NCI-H748 treated with DMSO at 0.1 percent for 48 hours (cell line): ENCODE measurements around the gene POLR1B.
"Not testable (repeated sequence)": the region's sequence is repeated elsewhere in the genome, so short reads cannot be mapped to it uniquely, and the experiment has no call there.

Experiments used
- DNase-seq: peaks from one replicate; lab custom pipeline; 2025; lab: John Stamatoyannopoulos, UW

Gene POLR1B

GRCh38 chr2:112542123-112542983 lies at the start of gene POLR1B:
POLR1B (plus strand) TSS chr2:112542465; CDS start chr2:112542495, 30 bp downstream.
- DNase-seq, result peak; percentile 27

- no peak for DNase-seq
These were observed 49.2 kb upstream of the POLR1B start for GRCh38 chr2:112493048-112493447.

GRCh38 chr2:112493858-112494648 lies 48.2 kb upstream of the POLR1B start:
- DNase-seq, result no peak

- no peak for DNase-seq
These were observed 47.4 kb upstream of the POLR1B start for GRCh38 chr2:112494828-112495227.

GRCh38 chr2:112495878-112496277 lies 46.4 kb upstream of the POLR1B start:
- not testable (repeated sequence) for DNase-seq

GRCh38 chr2:112500850-112501484 lies 41.3 kb upstream of the POLR1B start:
- not testable (repeated sequence) for DNase-seq

GRCh38 chr2:112509239-112509998 lies 32.8 kb upstream of the POLR1B start:
- DNase-seq, result not testable (repeated sequence)

- DNase-seq, result no peak
These were observed 25.5 kb upstream of the POLR1B start for GRCh38 chr2:112516801-112517200.

GRCh38 chr2:112518807-112519206 lies 23.5 kb upstream of the POLR1B start:
- no peak for DNase-seq

- DNase-seq, result no peak
These were observed 22.8 kb upstream of the POLR1B start for GRCh38 chr2:112519506-112519905.

- DNase-seq, result no peak
These were observed 22.0 kb upstream of the POLR1B start for GRCh38 chr2:112520234-112520783.

GRCh38 chr2:112523291-112523777 lies 18.9 kb upstream of the POLR1B start:
- no peak for DNase-seq

GRCh38 chr2:112524276-112524675 lies 18.0 kb upstream of the POLR1B start:
- not testable (repeated sequence) for DNase-seq

GRCh38 chr2:112528541-112528940 lies 13.7 kb upstream of the POLR1B start:
- no peak for DNase-seq

- no peak for DNase-seq
These were observed 12.5 kb upstream of the POLR1B start for GRCh38 chr2:112529757-112530156.

GRCh38 chr2:112530728-112531127 lies 11.5 kb upstream of the POLR1B start:
- no peak for DNase-seq

GRCh38 chr2:112534826-112535225 lies 7.4 kb upstream of the POLR1B start:
- no peak for DNase-seq

- DNase-seq, result not testable (repeated sequence)
These were observed 5.6 kb upstream of the POLR1B start for GRCh38 chr2:112536665-112537064.

- no peak for DNase-seq
These were observed 3.0 kb upstream of the POLR1B start for GRCh38 chr2:112539306-112539705.

- no peak for DNase-seq
These were observed 1.4 kb upstream of the POLR1B start for GRCh38 chr2:112540906-112541305.
